ENCODE data around the gene PEF1. TPM values are rescaled to one million over a fixed set of nuclear protein-coding genes. Genes with fewer than 3 reads are reported as not detected.

The PEF1 gene
- polyA plus RNA-seq, 3 donors = 36.6 to 81.7 (median 70.7) TPM

- Mint-ChIP-seq H3K9me3 (no peaks in the 10 kb centered on the region), H3K27ac (no peak overlapping the region), H3K27me3 (ENCODE audit: low read depth in 3 of 3) (no peaks in the 10 kb centered on the region), H3K36me3 (peaks cover 7 to 18% of the 10 kb centered on the region in 2 donors), H3K4me3 (no peak overlapping the region), H3K4me1 (peaks cover 25% of the 10 kb centered on the region)
- peak overlapping the region in 1 of 2 donors; percentile 82 for H3K27ac ChIP-seq (ENCODE audit: low read depth in 1 of 2, low read length in 2 of 2)
- H3K9ac ChIP-seq (ENCODE audit: insufficient read depth, low read length, poor library complexity, severe bottlenecking) = no peak overlapping the region
- no peak for DNase-seq
- peaks cover 76% of the 10 kb centered on the region for H3K79me2 ChIP-seq (ENCODE audit: insufficient read depth, low read length)
- H3K4me1 ChIP-seq (ENCODE audit: control insufficient read depth in 1 of 2, insufficient read depth in 2 of 2, low read length in 2 of 2) = peaks cover 42 to 47% of the 10 kb centered on the region in 2 donors
- no peaks in the 10 kb centered on the region for H3K9me3 ChIP-seq (replicated peaks in 1 of 2; ENCODE audit: control insufficient read depth in 1 of 2, insufficient read depth in 1 of 2, low read length in 2 of 2)
- no peaks in the 10 kb centered on the region for H3K27me3 ChIP-seq (ENCODE audit: control insufficient read depth in 2 of 2, insufficient read depth in 2 of 2, low read length in 2 of 2)
- H4K20me1 ChIP-seq (ENCODE audit: insufficient read depth, low read length) = peaks cover 23% of the 10 kb centered on the region
- no peak for TF ChIP-seq CTCF (IDR thresholded peaks at IDR 0.05)
- H3K36me3 ChIP-seq (replicated peaks in 1 of 2; ENCODE audit: control insufficient read depth in 1 of 2, insufficient read depth in 2 of 2, low read length in 2 of 2) = no peaks in the 10 kb centered on the region
- WGBS (ENCODE audit: insufficient coverage) = 100% methylated on average over 4 of the region's 4 CpGs
- H2AFZ ChIP-seq (ENCODE audit: insufficient read depth, low read depth, low read length, poor library complexity, severe bottlenecking) = no peak overlapping the region
- intact Hi-C loops (cut with micrococcal nuclease) = loop anchor here in 1 of 2 donors (5.0 kb wide), 1 partner anchor 34 kb away; no protein-coding TSS in a partner anchor
- H3K4me3 ChIP-seq (replicated peaks in 1 of 3; ENCODE audit: low read depth in 2 of 3, low read length in 3 of 3) = no peak overlapping the region
- H3K4me2 ChIP-seq (replicated peaks; ENCODE audit: extremely low read depth, low read length, poor library complexity, severe bottlenecking) = no peak overlapping the region
Measured at GRCh38 chr1:31640964-31641363, 3.7 kb downstream of the PEF1 start.

GRCh38 chr1:31640179-31640578, 4.5 kb downstream of the PEF1 start:
- intact Hi-C loops (cut with micrococcal nuclease) = loop anchor here in 1 of 2 donors (5.0 kb wide), 1 partner anchor 33 kb away; no protein-coding TSS in a partner anchor
- Histone ChIP-seq H2AFZ (ENCODE audit: insufficient read depth, low read depth, low read length, poor library complexity, severe bottlenecking) (no peak overlapping the region), H3K4me2 (replicated peaks; ENCODE audit: extremely low read depth, low read length, poor library complexity, severe bottlenecking) (no peak overlapping the region), H3K9me3 (replicated peaks in 1 of 2; ENCODE audit: control insufficient read depth in 1 of 2, insufficient read depth in 1 of 2, low read length in 2 of 2) (no peaks in the 10 kb centered on the region), H3K27ac (ENCODE audit: low read depth in 1 of 2, low read length in 2 of 2) (peak overlapping the region; percentile 39 to 82), H3K4me1 (ENCODE audit: control insufficient read depth in 1 of 2, insufficient read depth in 2 of 2, low read length in 2 of 2) (peaks cover 36 to 40% of the 10 kb centered on the region in 2 donors), H3K9ac (ENCODE audit: insufficient read depth, low read length, poor library complexity, severe bottlenecking) (peak overlapping the region; percentile 23), H3K27me3 (ENCODE audit: control insufficient read depth in 2 of 2, insufficient read depth in 2 of 2, low read length in 2 of 2) (no peaks in the 10 kb centered on the region), H4K20me1 (ENCODE audit: insufficient read depth, low read length) (peaks cover 31% of the 10 kb centered on the region), H3K4me3 (replicated peaks in 1 of 3; ENCODE audit: low read depth in 2 of 3, low read length in 3 of 3) (no peak overlapping the region), H3K79me2 (ENCODE audit: insufficient read depth, low read length) (peaks cover 83% of the 10 kb centered on the region), H3K36me3 (replicated peaks in 1 of 2; ENCODE audit: control insufficient read depth in 1 of 2, insufficient read depth in 2 of 2, low read length in 2 of 2) (peaks cover 1 to 5% of the 10 kb centered on the region in 2 donors)
- no peak overlapping the region for H3K4me3 Mint-ChIP-seq
- no peak for TF ChIP-seq CTCF (IDR thresholded peaks at IDR 0.05)
- DNase-seq = no peak
- no peak overlapping the region for H3K27ac Mint-ChIP-seq
- H3K36me3 Mint-ChIP-seq = peaks cover 12 to 18% of the 10 kb centered on the region in 2 donors
- no peaks in the 10 kb centered on the region for H3K27me3 Mint-ChIP-seq (ENCODE audit: low read depth in 3 of 3)
- H3K4me1 Mint-ChIP-seq = peaks cover 18% of the 10 kb centered on the region
- H3K9me3 Mint-ChIP-seq = no peaks in the 10 kb centered on the region
